IMR-90 (cell line): ENCODE data around the gene ICAM5. TPM values are rescaled to one million over a fixed set of nuclear protein-coding genes. Genes with fewer than 3 reads are reported as not detected.

Experiments
- ATAC-seq: fragments of 200-7000 bp; cut with Tn5 transposase; 2 replicates; pipeline ENCODE4 v1.9.1; 2020; ENCODE audit warnings: low read depth, mild to moderate bottlenecking, moderate library complexity
- BruUV-seq: library from RNA; stranded (reverse); fragments of 400-500 nt; replicated peaks from 2 replicates; lab custom pipeline; 2021; lab: Mats Ljungman, UMichigan
- CTCF ChIA-PET: fragments of 300-600 bp; formaldehyde crosslinking; extraction: SDS; loops from one replicate; lab custom pipeline; 2021; ENCODE audit warnings: antibody characterized with exemption; lab: Yijun Ruan, JAX
- POLR2A ChIA-PET: fragments of 300-600 bp; sonication (Branson Sonifier 250); formaldehyde crosslinking; loops from one replicate; lab custom pipeline; 2022; ENCODE audit warnings: antibody characterized with exemption; ENCODE audit not compliant: unreplicated experiment; lab: Charles Lee
- DNase-seq: peaks from one replicate; pipeline ENCODE4 v3.0.0; 2013
- H2AFZ ChIP-seq: replicated peaks from 2 replicates; pipeline ENCODE3; 2013; ENCODE audit warnings: low read length, mild to moderate bottlenecking; ENCODE audit not compliant: poor library complexity
- H2AK5ac ChIP-seq: 2 replicates; pipeline ENCODE4 v1.6.1; 2013; ENCODE audit warnings: low read depth, low read length, inconsistent platforms
- H2AK9ac ChIP-seq: replicated peaks from 2 replicates; pipeline ENCODE3; 2013; ENCODE audit warnings: mild to moderate bottlenecking, low read depth, low read length, moderate library complexity; ENCODE audit not compliant: poor library complexity
- H2BK120ac ChIP-seq: 2 replicates; pipeline ENCODE4 v1.6.1; 2013; ENCODE audit warnings: low read depth, low read length, inconsistent platforms
- H2BK15ac ChIP-seq: 3 replicates; pipeline ENCODE4 v1.6.1; 2013; ENCODE audit warnings: low read depth, low read length, inconsistent platforms
- H2BK20ac ChIP-seq: 2 replicates; pipeline ENCODE4 v1.6.1; 2013; ENCODE audit warnings: low read depth, mild to moderate bottlenecking, inconsistent platforms, low read length, moderate library complexity
- H2BK5ac ChIP-seq: 2 replicates; pipeline ENCODE4 v1.6.1; 2013; ENCODE audit warnings: mild to moderate bottlenecking, low read depth, low read length, inconsistent platforms; ENCODE audit not compliant: poor library complexity, severe bottlenecking
- H3K14ac ChIP-seq: replicated peaks from 2 replicates; pipeline ENCODE4 v1.6.1; 2013; ENCODE audit warnings: low read depth, low read length, inconsistent platforms
- H3K18ac ChIP-seq: 2 replicates; pipeline ENCODE4 v1.6.1; 2013; ENCODE audit warnings: low read depth, low read length, control low read depth
- H3K23ac ChIP-seq: 2 replicates; pipeline ENCODE4 v1.6.1; 2013; ENCODE audit warnings: low read depth, low read length, inconsistent platforms
- H3K27ac ChIP-seq: 2 replicates; pipeline ENCODE4 v1.5.1; 2013; ENCODE audit warnings: mild to moderate bottlenecking, control low read depth, low read length; ENCODE audit not compliant: insufficient read depth
- H3K27me3 ChIP-seq: 2 replicates; pipeline ENCODE4 v1.6.1; 2013; ENCODE audit warnings: low read length; ENCODE audit not compliant: control insufficient read depth, insufficient read depth
- H3K36me3 ChIP-seq: 2 replicates; pipeline ENCODE4 v1.6.1; 2013; ENCODE audit warnings: low read length, mixed read lengths; ENCODE audit not compliant: control insufficient read depth, insufficient read depth
- H3K4ac ChIP-seq: 2 replicates; pipeline ENCODE4 v1.6.1; 2013; ENCODE audit warnings: low read depth, low read length, inconsistent platforms
- H3K4me1 ChIP-seq: 2 replicates; pipeline ENCODE4 v1.6.1; 2013; ENCODE audit warnings: low read length, mixed read lengths; ENCODE audit not compliant: control insufficient read depth, insufficient read depth
- H3K4me2 ChIP-seq: 2 replicates; pipeline ENCODE4 v1.6.1; 2013; ENCODE audit warnings: low read depth, mild to moderate bottlenecking, control low read depth, low read length, moderate library complexity
- H3K4me3 ChIP-seq: 2 replicates; pipeline ENCODE4 v1.5.1; 2013; ENCODE audit warnings: low read depth, mild to moderate bottlenecking, control low read depth, low read length, moderate library complexity; ENCODE audit not compliant: insufficient read depth
- H3K56ac ChIP-seq: 2 replicates; pipeline ENCODE4 v1.6.1; 2013; ENCODE audit warnings: low read length, inconsistent platforms; ENCODE audit not compliant: insufficient read depth; ENCODE audit errors: extremely low read depth
- H3K79me1 ChIP-seq, 2 experiments: 2 replicates each; pipeline ENCODE4 v1.6.1; 2013; ENCODE audit warnings: low read length in 2 of 2, inconsistent platforms in 1 of 2, low read depth in 1 of 2
- H3K9ac ChIP-seq: 2 replicates; pipeline ENCODE4 v1.6.1; 2013; ENCODE audit warnings: low read depth, low read length, control low read depth
- H3K9me1 ChIP-seq: 2 replicates; pipeline ENCODE4 v1.6.1; 2013; ENCODE audit warnings: low read length, inconsistent platforms; ENCODE audit not compliant: insufficient read depth
- H3K9me3 ChIP-seq: 2 replicates; pipeline ENCODE4 v1.6.1; 2013; ENCODE audit warnings: low read length; ENCODE audit not compliant: control insufficient read depth, insufficient read depth
- H4K20me1 ChIP-seq: 2 replicates; pipeline ENCODE4 v1.6.1; 2013; ENCODE audit warnings: low read length, inconsistent platforms; ENCODE audit not compliant: insufficient read depth
- H4K5ac ChIP-seq: 2 replicates; pipeline ENCODE4 v1.6.1; 2013; ENCODE audit warnings: mild to moderate bottlenecking, low read depth, low read length, control low read depth
- H4K8ac ChIP-seq, 2 experiments: 2 replicates each; pipeline ENCODE4 v1.6.1; 2013; ENCODE audit warnings: low read depth in 2 of 2, low read length in 2 of 2, control low read depth in 1 of 2, inconsistent platforms in 1 of 2
- H4K91ac ChIP-seq: 2 replicates; pipeline ENCODE4 v1.6.1; 2013; ENCODE audit warnings: low read depth, low read length, inconsistent platforms; ENCODE audit not compliant: insufficient read depth
- MAZ ChIP-seq: IDR thresholded peaks from 2 replicates; pipeline ENCODE4 v1.6.1; 2012; ENCODE audit warnings: low read depth, mild to moderate bottlenecking, low read length, improper control_type of control experiment, moderate library complexity, borderline replicate concordance
- POLR2A ChIP-seq: IDR thresholded peaks from 2 replicates; pipeline ENCODE4 v1.6.1; 2012; ENCODE audit warnings: mild to moderate bottlenecking, low read depth, low read length
- RAD21 ChIP-seq: IDR thresholded peaks from 2 replicates; pipeline ENCODE4 v1.6.1; 2012; ENCODE audit warnings: low read length, improper control_type of control experiment
- RCOR1 ChIP-seq: IDR thresholded peaks from 2 replicates; pipeline ENCODE4 v1.6.1; 2012; ENCODE audit warnings: mild to moderate bottlenecking, low read length, improper control_type of control experiment; ENCODE audit not compliant: insufficient replicate concordance
- SMC3 ChIP-seq: fragments of 150-350 bp; IDR thresholded peaks from 2 replicates; pipeline ENCODE4 v1.6.1; 2016; ENCODE audit warnings: low read depth, mild to moderate bottlenecking, antibody characterized with exemption, low read length, moderate library complexity
- WGBS, 2 experiments: methylation state at CpG; one replicate each; pipeline versions ENCODE4 v1.1.5 to v1.1.7; 2013; ENCODE audit warnings: missing lambda C conversion rate in 2 of 2; ENCODE audit not compliant: insufficient read length in 1 of 2; ENCODE audit errors: extremely low coverage in 2 of 2; 5-methylcytosine and 5-hydroxymethylcytosine counted together
- dilution Hi-C: fragments of 300-500 bp; cut with HindIII; formaldehyde crosslinking; loops from one replicate; pipeline ENCODE4 v1.14.3; 2018; ENCODE audit warnings: low sequenced_read_pairs; ENCODE audit not compliant: unreplicated experiment
- in situ Hi-C: fragments of 300-500 bp; cut with MboI; formaldehyde crosslinking; loops from 3 replicates; pipeline ENCODE4 v1.14.3; 2019; ENCODE audit warnings: low sequenced_read_pairs, inconsistent platforms, mixed read lengths
- intact Hi-C: fragments of 100-400 bp; cut with micrococcal nuclease; formaldehyde crosslinking; loops from 2 replicates; pipeline ENCODE4 v1.10.0; 2022
- polyA plus RNA-seq, 3 experiments: library from polyadenylated mRNA; depleted of rRNA; stranded (reverse); fragments of >200 nt; gene quantifications; 2 replicates each; pipeline ENCODE4 v1.2.3, GENCODE V29; 2012; ENCODE audit warnings: low replicate concordance in 1 of 3
- total RNA-seq: library from RNA; depleted of rRNA; stranded (reverse); fragments of >200 nt; gene quantifications from 2 replicates; pipeline ENCODE4 v1.2.3, GENCODE V29; 2012

Gene ICAM5
- total and polyA plus RNA-seq, 2 of the 4 experiments (the other 2 are of a cell fraction) = 3.0 to 23.9 TPM

DNA sequence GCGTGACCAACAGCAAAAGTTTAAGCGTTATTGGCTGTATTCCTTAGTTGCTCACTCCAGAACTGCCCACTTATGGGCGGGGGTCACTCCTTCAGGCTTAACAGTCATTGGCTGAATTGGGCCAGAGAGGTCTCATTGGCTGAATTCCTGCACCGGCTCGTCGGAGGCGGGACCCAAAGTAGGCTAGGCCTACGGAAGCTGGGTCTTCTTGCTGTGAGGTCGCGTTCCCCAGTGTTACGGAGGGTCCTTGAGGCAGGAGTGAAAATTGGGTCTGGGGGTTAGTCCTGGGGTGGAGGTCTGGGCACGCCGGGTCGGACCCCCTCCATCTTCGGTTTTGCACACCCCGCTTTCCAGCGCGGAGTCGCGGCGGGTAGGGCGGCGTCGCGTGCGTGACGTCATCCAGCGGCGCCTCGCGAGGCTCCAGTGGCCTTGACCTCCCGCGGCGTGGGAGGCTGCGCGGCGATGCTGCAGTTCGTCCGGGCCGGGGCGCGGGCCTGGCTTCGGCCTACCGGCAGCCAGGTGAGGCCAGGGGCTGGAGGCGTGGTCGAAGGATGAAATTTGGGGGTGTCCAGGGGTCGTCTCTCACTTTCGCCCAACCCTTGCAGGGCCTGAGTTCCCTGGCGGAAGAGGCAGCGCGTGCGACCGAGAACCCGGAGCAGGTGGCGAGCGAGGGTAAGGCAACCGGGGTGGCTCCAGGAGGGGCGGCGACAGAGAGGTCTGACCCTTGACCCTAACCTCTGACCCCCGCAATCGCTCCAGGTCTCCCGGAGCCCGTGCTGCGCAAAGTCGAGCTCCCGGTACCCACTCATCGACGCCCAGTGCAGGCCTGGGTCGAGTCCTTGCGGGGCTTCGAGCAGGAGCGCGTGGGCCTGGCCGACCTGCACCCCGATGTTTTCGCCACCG lies 37.7 kb upstream of the ICAM5 start, which contains the start of gene MRPL4 (continued):
- TF ChIP-seq RCOR1 (no peak), POLR2A (no peak), MAZ (peak; percentile 85; the same call in 1 of the 2 replicates)

DNA sequence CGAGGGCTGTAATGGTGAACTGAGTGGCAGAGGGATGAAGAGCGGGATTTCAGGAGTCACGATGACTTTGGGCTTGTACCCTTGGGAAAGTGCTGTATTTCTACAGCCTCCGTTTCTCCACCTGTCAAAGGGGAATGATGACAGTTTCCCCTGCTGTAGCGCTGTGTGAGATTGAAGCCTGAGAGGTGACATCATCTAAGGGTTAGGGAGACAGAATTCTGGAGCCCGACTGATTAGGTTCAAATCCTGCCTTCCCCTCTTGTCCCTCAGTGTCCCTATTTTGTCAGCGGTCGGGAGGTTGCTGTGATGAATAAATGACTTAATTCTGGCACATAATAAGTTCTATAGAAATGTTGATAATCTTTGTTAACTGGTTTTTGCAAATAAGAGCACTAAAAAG lies 37.0 kb upstream of the ICAM5 start:
- peak overlapping the region; percentile 36 for H3K27ac ChIP-seq
- H4K5ac ChIP-seq = peak overlapping the region; percentile 10; the same call in 1 of the 2 replicates
- peaks cover 22% of the 10 kb centered on the region for H3K36me3 ChIP-seq
- dilution Hi-C loops = no loop called here
- 0 out of 2 replicates have a peak, but pooled peaks cover 2% of the 10 kb centered on the region for H3K4me1 ChIP-seq
- no peak overlapping the region for H2BK15ac ChIP-seq
- H3K23ac ChIP-seq = peak overlapping the region; percentile 45; the same call in 1 of the 2 replicates
- no peaks in the 10 kb centered on the region for H4K20me1 ChIP-seq
- peak overlapping the region; percentile 97 for H2AFZ ChIP-seq
- H3K18ac ChIP-seq = no peak overlapping the region
- no peaks in the 10 kb centered on the region for H3K9me1 ChIP-seq
- in situ Hi-C loops = no loop called here
- no TSS peak for BruUV-seq
- peak overlapping the region; percentile 74 to 86 for H4K8ac ChIP-seq
- ATAC-seq = no peak
- WGBS, 2 experiments = 0% methylated on average over 1 of the region's 8 CpGs; no CpG with 5 or more reads in 1 of the 2 experiments
- H2BK120ac ChIP-seq = no peak overlapping the region
- H3K9ac ChIP-seq = peak overlapping the region; percentile 64
- no peak for TF ChIP-seq RAD21
- TF ChIP-seq POLR2A = no peak
- no peak for TF ChIP-seq SMC3
- H4K91ac ChIP-seq = peak overlapping the region; percentile 63
- H3K9me3 ChIP-seq = no peaks in the 10 kb centered on the region
- no peak for DNase-seq
- H3K4me2 ChIP-seq = peak overlapping the region; percentile 97
- peak overlapping the region; percentile 31 for H2BK5ac ChIP-seq
- ChIA-PET POLR2A (no interaction called here), CTCF (no interaction called here)
- peak overlapping the region; percentile 69 for H3K4ac ChIP-seq
- H3K79me1 ChIP-seq = peaks cover 10 to 32% of the 10 kb centered on the region in 2 experiments
- no peak overlapping the region for H3K56ac ChIP-seq
- peak overlapping the region; percentile 94 for H2AK9ac ChIP-seq
- no peak overlapping the region for H2BK20ac ChIP-seq
- peak overlapping the region; percentile 96 for H2AK5ac ChIP-seq
- H3K14ac ChIP-seq = peak overlapping the region; percentile 23
- peak overlapping the region; percentile 64 for H3K4me3 ChIP-seq
- no peaks in the 10 kb centered on the region for H3K27me3 ChIP-seq
- intact Hi-C loops = loop anchor here (5.0 to 10.0 kb wide), 3 partner anchors 80 to 228 kb away; partner anchors contain the start of gene PPAN
